GM21825 (cell line): ENCODE results near the gene SLC25A44.
"Not testable (repeated sequence)": the region's sequence is repeated elsewhere in the genome, so short reads cannot be mapped to it uniquely, and the experiment has no call there.

ENCODE experiments used
- ATAC-seq: cut with Tn5 transposase; IDR thresholded peaks from one replicate; pipeline ENCODE4 v1.9.1; 2021; ENCODE audit warnings: mild to moderate bottlenecking, moderate library complexity; ENCODE audit not compliant: unreplicated experiment

The SLC25A44 gene

DNA sequence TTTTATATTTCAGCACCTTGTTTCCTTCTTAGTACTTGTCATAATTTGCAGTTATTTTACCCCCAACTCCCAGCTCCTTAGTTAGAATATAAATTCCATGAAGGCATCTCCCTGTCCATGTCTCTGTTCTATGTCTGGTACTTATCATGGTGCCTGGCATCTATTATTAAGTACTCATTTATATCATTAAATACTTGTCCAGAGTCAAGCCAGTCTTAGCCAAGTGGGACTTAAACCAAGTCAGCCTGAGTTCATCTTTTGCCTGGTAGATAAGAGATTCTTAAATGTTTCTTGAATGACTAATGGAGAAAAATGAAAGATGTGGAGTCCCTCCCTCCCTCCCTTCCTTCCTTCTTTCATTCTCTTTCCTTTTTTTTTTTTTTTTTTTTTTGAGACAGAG is 9.4 kb downstream of the SLC25A44 start:
- ATAC-seq: no peak

DNA sequence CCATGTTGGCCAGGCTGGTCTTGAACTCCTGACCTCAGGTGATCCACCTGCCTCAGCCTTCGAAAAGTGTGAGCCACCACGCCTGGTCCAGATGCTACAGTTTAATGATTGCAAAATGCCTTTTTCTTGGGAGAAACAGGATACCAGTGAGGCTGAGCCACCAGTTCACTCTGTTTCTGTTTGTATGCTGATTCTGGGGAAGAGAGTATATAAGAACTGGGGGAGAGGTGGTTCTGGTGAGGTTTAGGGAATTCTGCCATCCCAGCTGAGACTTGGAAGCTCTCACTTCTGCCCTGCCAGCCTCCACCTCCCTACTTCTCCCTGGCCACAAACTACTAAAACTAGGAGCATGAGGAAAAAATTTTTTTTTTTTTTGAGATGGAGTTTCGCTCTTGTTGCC is 10.8 kb downstream of the SLC25A44 start:
- ATAC-seq: no peak

DNA sequence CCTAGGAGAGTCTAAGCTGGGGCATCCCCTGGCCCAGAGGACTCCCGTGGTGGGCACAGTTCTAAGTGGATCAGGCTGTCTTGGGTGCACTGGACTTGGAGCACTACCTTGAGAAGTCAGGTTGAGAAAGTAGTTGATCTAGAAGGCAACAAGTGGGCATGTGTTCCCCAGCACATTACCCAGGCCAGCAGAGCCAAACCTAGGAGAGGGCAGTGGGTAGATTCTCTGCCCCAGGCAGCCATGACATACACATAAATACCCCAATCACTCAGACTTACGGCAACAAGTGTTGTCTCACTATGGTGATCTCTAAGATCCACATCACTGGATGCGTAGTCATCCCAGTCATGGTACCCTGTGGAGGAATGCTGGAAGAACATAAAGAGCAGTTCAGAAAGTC is 17.3 kb downstream of the SLC25A44 start:
- no peak for ATAC-seq

DNA sequence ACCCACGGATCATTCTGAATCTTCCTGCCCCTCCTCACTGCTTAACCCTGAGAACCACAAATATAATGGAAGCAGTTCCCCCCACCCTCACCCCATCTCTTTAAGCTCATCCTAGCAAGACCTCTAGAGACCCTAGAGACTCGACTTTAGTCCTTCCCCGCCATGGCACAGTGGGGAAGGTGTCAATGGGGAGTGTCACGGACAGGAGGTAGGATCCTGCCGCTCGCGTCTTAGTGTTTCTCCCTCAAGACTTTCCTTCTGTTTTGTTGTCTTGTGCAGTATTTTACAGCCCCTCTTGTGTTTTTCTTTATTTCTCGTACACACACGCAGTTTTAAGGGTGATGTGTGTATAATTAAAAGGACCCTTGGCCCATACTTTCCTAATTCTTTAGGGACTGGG is 18.2 kb downstream of the SLC25A44 start:
- no peak for ATAC-seq

DNA sequence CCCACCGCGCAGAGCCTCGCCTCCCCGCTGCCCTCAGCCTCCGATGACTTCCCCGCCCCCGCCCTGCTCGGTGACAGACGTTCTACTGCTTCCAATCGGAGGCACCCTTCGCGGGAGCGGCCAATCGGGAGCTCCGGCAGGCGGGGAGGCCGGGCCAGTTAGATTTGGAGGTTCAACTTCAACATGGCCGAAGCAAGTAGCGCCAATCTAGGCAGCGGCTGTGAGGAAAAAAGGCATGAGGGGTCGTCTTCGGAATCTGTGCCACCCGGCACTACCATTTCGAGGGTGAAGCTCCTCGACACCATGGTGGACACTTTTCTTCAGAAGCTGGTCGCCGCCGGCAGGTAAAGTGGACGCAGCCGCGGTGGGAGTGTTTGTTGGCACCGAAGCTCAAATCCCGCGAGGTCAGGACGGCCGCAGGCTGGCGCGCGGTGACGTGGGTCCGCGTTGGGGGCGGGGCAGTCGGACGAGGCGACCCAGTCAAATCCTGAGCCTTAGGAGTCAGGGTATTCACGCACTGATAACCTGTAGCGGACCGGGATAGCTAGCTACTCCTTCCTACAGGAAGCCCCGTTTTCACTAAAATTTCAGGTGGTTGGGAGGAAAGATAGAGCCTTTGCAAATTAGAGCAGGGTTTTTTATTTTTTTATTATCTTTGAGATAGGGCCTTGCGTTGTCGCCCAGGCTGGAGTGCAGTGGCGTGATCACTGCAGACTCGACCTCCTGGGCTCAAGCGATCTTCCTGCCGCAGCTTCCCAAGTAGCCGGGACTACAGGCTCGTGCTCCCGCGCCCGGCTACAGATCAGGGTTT is 19.1 kb downstream of the SLC25A44 start, which contains the start of gene PMF1:
TSS of gene PMF1 (plus strand) at position 175 of the 811 bp plus-strand sequence. CDS start at position 184, 9 bp downstream.
- ATAC-seq: peak; percentile 80

DNA sequence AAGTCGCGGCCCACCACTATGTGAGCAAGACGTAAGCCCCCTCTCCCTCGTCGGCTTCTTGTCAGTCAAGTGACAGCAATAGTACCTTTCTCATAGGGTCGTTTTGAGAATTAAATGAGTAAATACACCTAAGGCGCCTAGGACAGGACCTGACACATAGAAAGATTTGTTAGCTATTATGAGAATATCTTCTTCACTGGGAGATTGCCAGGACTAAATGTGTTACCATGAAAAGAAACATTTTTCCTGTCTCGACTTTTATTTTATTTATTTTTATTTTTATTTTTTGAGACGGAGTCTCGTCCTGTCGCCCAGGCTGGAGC is 19.7 kb downstream of the SLC25A44 start:
- no peak for ATAC-seq

DNA sequence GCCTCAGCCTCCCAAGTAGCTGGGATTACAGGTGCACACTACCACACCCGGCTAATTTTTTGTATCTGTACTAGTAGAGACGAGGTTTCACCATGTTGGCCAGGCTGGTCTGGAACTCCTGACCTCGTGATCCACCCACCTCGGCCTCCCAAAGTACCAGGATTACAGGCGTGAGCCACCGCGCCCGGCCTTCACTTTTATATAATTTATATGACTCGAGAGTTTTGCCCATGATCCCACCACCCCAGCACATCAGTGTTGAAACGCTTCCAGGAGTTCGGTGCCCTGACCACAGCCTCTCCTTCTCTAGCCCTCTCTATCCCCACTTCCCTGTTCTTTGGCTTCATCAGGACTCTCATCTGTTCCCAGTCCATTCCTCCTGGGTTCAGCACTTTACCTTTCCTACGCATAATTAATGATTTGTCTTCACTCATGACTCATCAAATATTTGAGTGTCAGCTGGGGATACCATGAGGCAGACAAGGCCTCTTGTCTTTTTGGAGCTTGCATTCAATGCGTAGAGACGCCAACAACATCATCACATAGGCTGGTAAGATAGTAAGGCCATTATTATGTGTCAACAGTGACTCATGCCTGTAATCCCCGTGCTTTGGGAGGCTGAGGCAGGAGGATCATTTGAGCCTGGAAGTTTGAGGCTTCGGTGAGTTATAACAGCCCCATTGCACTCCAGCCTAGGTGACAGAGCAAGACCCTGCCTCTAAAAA is 20.3 kb downstream of the SLC25A44 start:
- no peak for ATAC-seq

DNA sequence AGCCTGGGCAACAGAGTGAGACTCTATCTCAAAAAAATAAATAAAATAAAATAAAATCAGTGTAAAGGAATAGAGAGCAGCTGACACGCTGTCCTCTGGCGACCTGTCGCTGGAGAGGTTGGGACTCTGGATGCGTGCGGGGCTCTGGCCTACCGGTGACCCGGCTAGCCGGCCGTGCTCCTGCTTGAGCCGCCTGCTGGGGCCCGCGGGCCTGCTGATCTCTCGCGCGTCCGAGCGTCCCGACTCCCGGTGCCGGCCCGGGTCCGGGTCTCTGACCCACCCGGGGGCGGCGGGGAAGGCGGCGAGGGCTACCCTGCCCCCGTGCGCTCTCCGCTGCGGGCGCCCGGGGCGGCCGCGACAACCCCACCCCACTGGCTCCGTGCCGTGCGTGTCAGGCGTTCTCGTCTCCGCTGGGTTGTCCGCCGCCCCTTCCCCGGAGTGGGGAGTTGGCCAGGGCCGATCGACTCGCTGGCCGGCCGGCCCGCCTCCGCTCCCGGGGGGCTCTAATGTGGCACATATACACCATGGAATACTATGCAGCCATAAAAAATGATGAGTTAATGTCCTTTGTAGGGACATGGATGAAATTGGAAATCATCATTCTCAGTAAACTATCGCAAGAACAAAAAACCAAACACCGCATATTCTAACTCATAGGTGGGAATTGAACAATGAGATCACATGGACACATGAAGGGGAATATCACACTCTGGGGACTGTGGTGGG is 22.6 kb downstream of the SLC25A44 start:
- ATAC-seq: not testable (repeated sequence)

DNA sequence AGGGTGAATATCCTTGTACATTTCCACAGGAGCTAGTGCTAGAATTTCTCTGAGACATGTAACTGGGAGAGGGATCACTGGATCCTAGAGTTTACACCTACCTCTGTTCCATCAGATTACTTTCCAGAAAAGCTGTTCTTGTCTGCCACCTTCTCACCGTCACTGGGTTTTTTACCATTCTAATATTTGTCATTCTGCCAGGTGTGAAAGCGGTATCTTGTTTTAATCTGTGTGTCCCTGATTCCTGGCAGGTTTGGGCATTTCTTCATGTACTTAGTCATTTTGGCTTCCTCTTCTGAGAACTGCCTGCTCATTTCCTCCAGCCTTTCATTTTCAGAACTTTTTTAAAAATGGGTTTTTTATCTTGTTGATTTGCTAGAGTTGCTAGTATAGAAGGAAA is 24.0 kb downstream of the SLC25A44 start:
- ATAC-seq: no peak

DNA sequence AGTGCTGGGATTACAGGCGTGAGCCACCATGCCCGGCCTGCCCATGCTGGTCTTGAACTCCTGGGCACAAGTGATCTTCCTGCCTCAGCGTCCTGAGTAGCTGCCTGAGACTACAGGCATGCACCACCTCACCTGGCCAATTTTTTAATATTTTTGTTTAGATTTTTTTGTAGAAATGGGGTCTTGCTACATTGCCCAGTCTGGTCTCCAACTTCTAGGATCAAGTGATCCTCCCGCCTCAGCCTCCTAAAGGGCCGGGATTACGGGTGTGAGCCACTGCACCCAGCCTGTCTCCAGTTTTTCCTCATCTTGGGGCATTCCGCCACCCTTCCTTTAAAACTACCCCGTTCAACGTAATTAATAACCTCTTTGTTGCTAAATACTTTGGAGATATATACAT is 26.3 kb downstream of the SLC25A44 start:
- ATAC-seq: no peak

DNA sequence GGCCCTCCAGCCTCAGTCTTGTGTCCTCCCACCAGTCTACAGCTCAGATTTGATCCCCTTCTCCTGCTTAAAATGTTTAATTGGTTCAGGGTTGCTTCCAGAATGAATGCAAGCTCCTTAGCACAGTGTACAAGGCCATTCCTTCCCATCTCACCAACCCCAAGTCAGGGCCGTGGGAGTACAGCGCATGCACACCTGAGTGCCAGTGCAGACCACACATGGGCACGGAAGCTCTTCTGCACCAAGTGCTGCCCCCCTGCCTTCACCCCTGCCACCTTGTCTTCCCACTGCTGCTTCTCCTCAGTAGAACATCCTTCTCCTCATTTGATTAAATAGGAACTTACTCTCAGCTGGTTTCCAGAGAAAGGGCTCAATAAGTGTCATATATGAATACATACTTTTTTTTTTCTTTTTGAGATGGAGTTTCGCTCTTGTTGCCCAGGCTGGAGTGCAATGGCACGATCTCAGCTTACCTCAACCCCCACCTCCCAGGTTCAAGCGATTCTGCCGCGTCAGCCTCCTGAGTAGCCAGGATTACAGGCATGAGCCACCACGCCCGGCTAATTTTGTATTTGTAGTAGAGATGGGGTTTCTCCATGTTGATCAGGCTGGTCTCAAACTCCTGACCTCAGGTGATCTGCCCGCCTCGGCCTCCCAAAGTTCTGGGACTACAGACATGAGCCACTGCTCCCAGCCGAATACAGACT is 28.2 kb downstream of the SLC25A44 start:
- ATAC-seq: no peak

DNA sequence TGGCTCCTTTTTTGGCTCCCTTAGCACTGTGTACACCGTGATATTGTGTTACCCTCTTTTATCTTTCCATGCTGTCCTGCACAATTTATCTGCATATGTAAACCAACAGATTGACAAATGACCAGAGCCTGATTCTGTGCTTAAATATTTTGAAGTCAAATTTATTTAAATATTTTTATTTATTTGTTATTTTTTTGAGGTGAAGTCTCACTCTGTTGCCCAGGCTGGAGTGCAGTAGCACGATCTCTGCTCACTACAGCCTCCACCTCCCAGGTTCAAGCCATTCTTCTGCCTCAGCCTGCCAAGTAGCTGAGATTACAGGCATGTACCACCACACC is 31.7 kb downstream of the SLC25A44 start:
- no peak for ATAC-seq

DNA sequence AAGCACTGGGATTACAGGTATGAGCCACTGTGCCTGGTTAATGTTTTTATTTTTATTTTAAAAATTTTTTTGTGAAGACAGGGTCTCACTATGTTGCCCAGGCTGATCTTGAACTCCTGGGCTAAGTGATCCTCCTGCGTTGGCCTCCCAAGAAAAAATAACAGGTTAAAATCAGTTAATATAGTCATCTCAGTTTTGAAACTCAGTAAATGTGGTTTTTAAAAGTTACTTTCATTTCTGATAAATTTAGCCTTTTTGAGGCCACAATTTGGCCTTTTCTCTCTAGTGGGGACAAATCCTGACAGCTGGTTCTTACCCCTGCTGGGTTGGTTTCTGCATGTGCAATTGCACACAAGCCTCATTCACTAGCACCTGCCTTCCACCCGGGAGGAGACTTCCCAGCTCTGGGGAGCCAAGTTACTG is 32.2 kb downstream of the SLC25A44 start:
- ATAC-seq: peak; percentile 61

DNA sequence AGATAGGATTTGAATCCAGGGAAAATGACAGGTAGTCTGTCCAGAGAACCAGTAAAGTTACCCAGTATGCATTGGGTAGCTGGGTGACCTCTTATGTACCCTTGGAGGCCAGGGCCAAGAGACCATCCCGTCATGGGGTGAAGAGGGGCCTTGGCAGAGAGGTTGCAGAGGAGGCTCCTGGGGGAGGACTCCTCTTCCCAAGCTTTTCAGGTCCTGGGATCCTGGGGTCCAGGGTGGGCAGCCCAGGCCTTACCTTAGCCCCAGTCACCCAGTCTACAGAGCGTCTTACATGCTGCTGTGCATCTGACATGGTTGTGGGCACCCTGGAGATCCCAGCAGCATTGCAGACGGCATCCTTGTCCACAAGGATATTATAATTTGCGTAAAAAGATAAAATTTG is 32.9 kb downstream of the SLC25A44 start:
- ATAC-seq: no peak

DNA sequence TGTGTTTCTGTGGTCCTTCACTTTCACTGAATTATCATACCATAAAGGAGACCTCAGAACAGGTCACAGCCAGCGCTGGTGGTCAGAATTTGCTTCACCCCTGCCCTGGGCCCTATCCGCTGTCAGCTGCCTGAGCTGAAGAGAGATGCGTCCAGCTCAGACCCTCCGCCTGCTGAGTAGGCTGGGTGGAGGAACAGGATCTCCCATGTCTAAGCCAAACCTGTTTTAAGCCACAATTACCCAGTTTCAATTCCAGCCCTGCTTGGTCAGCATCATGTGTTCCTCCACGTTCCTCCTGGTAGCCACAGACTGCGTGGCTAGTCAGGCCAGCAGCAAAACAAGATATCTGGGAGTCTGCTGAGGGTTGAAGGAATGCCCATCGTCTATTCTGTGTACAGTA is 34.6 kb downstream of the SLC25A44 start:
- no peak for ATAC-seq

DNA sequence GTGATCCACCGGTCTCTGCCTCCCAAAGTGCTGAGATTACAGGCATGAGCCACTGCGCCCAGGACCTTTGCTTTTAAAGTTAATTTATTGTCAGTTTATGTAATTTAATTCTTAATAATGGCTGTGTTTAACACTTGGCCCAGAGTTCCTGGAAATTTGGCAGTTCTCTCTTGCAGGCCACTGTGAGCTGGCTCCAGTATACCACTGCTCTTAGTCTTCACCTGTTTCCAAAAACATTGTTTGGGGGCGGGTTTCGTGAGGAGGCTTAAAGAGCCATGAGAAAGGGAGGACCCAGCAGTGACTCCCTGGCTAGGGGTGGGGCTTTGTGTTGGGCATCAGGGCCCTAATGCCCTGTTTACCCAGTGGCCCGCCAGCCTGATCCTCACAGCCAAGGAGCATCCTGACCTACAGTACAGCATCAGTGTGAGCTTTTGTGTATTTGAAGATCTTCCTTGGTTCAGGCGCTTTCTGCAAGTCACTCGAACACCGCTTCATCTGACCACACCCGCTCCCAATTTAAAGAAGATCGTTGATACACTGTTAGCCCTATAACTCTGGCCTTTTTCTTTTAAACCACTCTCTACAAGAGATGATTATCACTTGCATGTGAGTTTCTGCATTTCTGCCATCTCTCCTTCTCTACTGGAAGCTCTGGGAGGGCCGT is 36.0 kb downstream of the SLC25A44 start:
- ATAC-seq: no peak

DNA sequence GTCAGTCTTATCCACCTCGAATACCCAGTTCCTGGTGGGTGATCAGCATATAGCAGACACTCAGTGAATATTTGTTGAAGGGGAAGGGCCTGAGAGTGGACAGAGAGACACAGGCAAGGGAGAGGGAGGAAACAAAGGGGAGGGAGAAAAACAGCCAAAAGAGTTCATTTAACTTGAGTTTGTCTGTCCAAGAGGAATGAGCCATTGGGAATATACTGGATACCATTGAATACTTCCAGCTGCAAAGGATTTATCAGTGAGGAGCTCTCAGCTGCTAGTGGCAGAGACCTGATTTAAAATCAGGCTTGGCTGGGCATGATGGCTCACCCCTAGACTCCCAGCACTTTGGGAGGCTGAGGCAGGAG is 36.6 kb downstream of the SLC25A44 start:
- no peak for ATAC-seq

DNA sequence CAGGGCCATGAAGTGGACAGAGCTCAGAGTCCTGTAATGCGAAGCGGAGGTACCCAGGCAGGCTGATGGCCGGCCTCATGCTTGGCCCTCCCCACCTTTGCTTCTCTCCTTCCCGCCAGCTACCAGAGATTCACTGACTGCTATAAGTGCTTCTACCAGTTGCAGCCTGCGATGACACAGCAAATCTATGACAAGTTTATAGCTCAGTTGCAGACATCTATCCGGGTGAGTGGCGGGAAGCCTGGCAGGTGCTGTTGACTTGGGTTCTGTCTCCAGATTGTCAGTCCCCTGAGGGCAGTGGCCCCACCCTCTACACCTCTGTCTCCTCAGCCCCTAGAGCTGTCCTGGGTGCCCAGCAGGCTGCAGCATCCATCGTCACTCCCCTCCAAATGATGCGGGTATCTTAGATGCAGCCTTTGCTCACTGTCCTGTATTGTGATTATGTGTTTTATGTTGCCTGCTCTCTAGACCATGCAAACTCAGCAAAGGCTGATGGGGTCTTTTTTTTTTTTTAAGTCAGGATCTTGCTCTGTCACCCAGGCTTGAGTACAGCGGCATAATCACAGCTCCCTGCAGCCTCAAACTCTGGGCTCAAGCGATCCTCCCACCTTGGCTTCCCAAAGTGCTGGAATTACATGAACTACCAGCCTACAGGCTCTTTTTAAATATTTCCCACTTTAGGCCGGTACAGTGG is 38.4 kb downstream of the SLC25A44 start:
- no peak for ATAC-seq

DNA sequence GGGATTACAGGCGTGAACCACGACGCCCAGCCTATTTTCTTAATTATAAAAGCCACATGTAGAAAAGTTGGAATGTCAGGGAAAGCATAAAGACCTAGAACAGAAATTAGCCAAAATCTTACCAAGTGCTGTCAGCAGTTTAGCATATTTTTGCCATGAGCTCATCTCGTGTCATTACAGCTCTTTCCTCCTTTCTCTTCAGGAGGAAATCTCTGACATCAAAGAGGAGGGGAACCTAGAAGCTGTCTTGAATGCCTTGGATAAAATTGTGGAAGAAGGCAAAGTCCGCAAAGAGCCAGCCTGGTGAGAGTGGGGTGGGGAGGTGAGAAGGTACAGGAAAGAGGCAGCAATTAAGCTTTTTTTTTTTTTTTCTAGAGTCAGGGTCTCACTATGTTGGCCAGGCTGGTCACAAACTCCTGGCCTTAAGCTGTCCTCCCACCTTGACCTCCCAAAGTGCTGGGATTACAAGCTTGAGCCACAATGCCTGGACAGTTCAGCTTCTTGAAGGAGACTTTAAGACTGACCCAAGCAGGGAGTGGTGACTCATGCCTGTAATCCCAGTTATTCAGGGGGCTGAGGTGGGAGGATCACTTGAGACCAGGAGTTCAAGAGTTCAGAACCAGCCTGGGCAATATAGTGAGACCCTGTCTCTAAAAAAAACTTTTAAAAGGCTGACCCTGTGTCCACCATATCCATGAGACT is 39.7 kb downstream of the SLC25A44 start:
- no peak for ATAC-seq

DNA sequence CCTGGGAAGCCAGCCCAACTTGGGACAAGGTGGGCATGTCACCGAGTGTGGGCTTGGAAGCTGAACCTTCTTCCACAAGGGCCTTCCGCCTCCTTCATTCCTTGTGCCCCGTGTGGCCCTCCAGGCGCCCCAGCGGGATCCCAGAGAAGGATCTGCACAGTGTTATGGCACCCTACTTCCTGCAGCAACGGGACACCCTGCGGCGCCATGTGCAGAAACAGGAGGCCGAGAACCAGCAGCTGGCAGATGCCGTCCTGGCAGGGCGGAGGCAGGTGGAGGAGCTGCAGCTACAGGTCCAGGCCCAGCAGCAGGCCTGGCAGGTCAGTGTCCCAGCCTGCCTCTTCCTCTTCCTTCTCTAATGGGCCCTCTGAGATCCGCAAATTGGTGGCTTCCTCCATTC is 42.3 kb downstream of the SLC25A44 start:
- no peak for ATAC-seq
